ENCODE data around the gene DUXA. TPM values are rescaled to one million over a fixed set of nuclear protein-coding genes. Genes with fewer than 3 reads are reported as not detected.
"Not testable (repeated sequence)": the region's sequence is repeated elsewhere in the genome, so short reads cannot be mapped to it uniquely, and the experiment has no call there.

Gene DUXA
- total and polyA plus RNA-seq, 10 of the 15 experiments (the other 5 are each of a cell fraction or from before 2014, with no cell fraction given) = not detected

GRCh38 chr19:57202160-57202559 is 34.9 kb upstream of the DUXA start:
- Histone ChIP-seq H4K20me1 (ENCODE audit: control insufficient read depth, insufficient read depth) (no peaks in the 10 kb centered on the region), H3K4me1 (ENCODE audit: control insufficient read depth, insufficient read depth, low read length) (no peaks in the 10 kb centered on the region), H3K9ac (ENCODE audit: control insufficient read depth, insufficient read depth, low read length) (no peak overlapping the region), H3K36me3 (ENCODE audit: control insufficient read depth in 2 of 2, insufficient read depth in 2 of 2, low read length in 1 of 2) (peaks cover 2 to 12% of the 10 kb centered on the region in 2 experiments; a peak in 3 of 4 replicates), H2AFZ (ENCODE audit: control insufficient read depth, low read depth, low read length) (no peak overlapping the region), H3K27me3 (replicated peaks in 1 of 2; ENCODE audit: control insufficient read depth in 2 of 2, insufficient read depth in 2 of 2, low read length in 1 of 2) (no peaks in the 10 kb centered on the region), H3K27ac (ENCODE audit: control insufficient read depth, insufficient read depth) (no peak overlapping the region), H3K4me2 (ENCODE audit: control insufficient read depth, insufficient read depth) (no peak overlapping the region), H3K79me2 (ENCODE audit: control insufficient read depth, insufficient read depth, low read length) (no peaks in the 10 kb centered on the region; the same call in 1 of the 2 replicates), H3K9me3 (replicated peaks; ENCODE audit: control insufficient read depth, insufficient read depth, low read length) (no peaks in the 10 kb centered on the region; the same call in 2 of the 3 replicates), H3K4me3 (no peak overlapping the region)
- no TSS peak for BruUV-seq (replicated peaks)
- ChIA-PET SMC1A (ENCODE audit: uncharacterized antibody, unreplicated experiment) (no interaction called here), RAD21 (ENCODE audit: unreplicated experiment) (no interaction called here), CTCF (no interaction called here), POLR2A (no interaction called here)
- no peak for TF ChIP-seq EZH2 (IDR thresholded peaks at IDR 0.05; ENCODE audit: borderline replicate concordance, control insufficient read depth, low read depth, low read length)
- TF ChIP-seq HDAC6 (IDR thresholded peaks at IDR 0.05; ENCODE audit: unreplicated experiment) = no peak
- TF ChIP-seq ZBTB40 (IDR thresholded peaks at IDR 0.05; ENCODE audit: borderline replicate concordance) = no peak
- TF ChIP-seq KLF5 (IDR thresholded peaks at IDR 0.05; ENCODE audit: partially characterized antibody) = no peak
- no peak for TF ChIP-seq IKZF2 (IDR thresholded peaks at IDR 0.05)
- no peak for TF ChIP-seq FOS (IDR thresholded peaks at IDR 0.05; ENCODE audit: borderline replicate concordance, extremely low read depth, insufficient read length)
- no peak for TF ChIP-seq POLR2AphosphoS2 (IDR thresholded peaks at IDR 0.05; ENCODE audit: low read depth, low read length)
- ATAC-seq (no peak), FAIRE-seq (no peak), DNase-seq (ENCODE audit: low read depth, low spot score) (no peak)
- intact Hi-C loops (cut with micrococcal nuclease; ENCODE audit: unreplicated experiment) (no loop called here), in situ Hi-C loops (cut with MboI) (no loop called here)
- WGBS (ENCODE audit: insufficient coverage, insufficient replicate concordance, low lambda C conversion rate, missing lambda C conversion rate) = 93% methylated on average over 5 of the region's 5 CpGs

GRCh38 chr19:57197874-57198273 is 30.6 kb upstream of the DUXA start:
- BruUV-seq (replicated peaks); DNase-seq (ENCODE audit: low read depth, low spot score); SMC1A ChIA-PET (ENCODE audit: uncharacterized antibody, unreplicated experiment); H3K4me2 ChIP-seq (ENCODE audit: control insufficient read depth, insufficient read depth); ATAC-seq; POLR2A ChIA-PET; H3K4me1 ChIP-seq (ENCODE audit: control insufficient read depth, insufficient read depth, low read length); FAIRE-seq; H4K20me1 ChIP-seq (ENCODE audit: control insufficient read depth, insufficient read depth); H3K27me3 ChIP-seq (replicated peaks in 1 of 2; ENCODE audit: control insufficient read depth in 2 of 2, insufficient read depth in 2 of 2, low read length in 1 of 2); H3K9ac ChIP-seq (ENCODE audit: control insufficient read depth, insufficient read depth, low read length); RAD21 ChIA-PET (ENCODE audit: unreplicated experiment); H3K9me3 ChIP-seq (replicated peaks; ENCODE audit: control insufficient read depth, insufficient read depth, low read length); CTCF ChIA-PET; H3K79me2 ChIP-seq (ENCODE audit: control insufficient read depth, insufficient read depth, low read length); H3K27ac ChIP-seq (ENCODE audit: control insufficient read depth, insufficient read depth); H3K4me3 ChIP-seq; intact Hi-C loops (cut with micrococcal nuclease; ENCODE audit: unreplicated experiment); H2AFZ ChIP-seq (ENCODE audit: control insufficient read depth, low read depth, low read length); in situ Hi-C loops (cut with MboI): not testable (repeated sequence)
- WGBS (ENCODE audit: insufficient coverage, insufficient replicate concordance, low lambda C conversion rate, missing lambda C conversion rate) = 95% methylated on average over 6 of the region's 6 CpGs
- H3K36me3 ChIP-seq (ENCODE audit: control insufficient read depth in 2 of 2, insufficient read depth in 2 of 2, low read length in 1 of 2) = peaks cover 0 to 26% of the 10 kb centered on the region in 2 experiments; a peak in 2 of 4 replicates

Data from GM12878 (cell line).